A549 treated with AZD2906 at 1 μM for 4 hours (cell line): Measurements from ENCODE around the gene IL11RA. TPM values are rescaled to one million over a fixed set of nuclear protein-coding genes. Genes with fewer than 3 reads are reported as not detected.

Source experiments
- total RNA-seq: library from RNA; stranded (reverse); fragments of 200-300 nt; extraction: Qiagen RNA extraction; gene quantifications from 5 replicates; pipeline ENCODE4 v1.2.3, GENCODE V29; 2022

Gene IL11RA
- total RNA-seq: 3.9 to 6.4 TPM (median 5.6 TPM) in 5 replicates

DNA sequence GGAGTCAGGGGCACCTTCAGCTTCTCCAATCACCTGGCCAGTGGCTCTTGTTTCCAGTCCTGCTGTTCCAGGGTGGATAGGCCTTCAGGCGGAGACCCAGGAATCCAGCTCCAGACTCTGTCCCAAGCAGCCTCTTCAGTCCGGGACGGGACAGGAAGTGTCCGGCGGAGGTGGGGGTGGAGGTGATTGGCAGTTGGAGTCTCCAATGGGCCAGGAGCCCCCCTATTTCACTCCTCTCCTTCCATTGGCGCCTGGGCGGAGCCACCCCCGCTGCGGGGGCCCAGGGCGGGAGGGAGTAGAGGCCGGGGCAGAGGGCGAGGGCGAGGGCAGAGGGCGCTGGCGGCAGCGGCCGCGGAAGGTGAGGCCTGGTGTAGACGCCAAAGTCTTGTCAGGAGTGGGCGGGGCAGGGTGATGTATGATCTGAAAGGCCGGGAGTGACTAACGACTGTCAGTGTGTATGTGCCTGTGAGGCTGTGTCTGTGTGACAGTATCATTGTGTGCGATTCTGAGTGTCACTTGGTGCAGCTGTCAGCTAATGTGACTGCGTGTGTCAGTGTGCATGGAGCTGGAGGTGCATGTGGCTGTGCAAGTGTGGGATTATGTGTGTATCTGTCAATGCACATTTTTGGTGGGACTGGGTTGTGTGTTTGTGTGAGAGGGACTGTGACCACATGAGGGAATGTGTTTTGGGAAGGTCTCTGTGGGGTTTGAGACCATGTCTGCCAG lies at the start of gene IL11RA:
Gene IL11RA, plus strand, starts transcription at position 310 of the 726 bp plus-strand sequence. CDS start 3,033 bp downstream, outside the sequence.

DNA sequence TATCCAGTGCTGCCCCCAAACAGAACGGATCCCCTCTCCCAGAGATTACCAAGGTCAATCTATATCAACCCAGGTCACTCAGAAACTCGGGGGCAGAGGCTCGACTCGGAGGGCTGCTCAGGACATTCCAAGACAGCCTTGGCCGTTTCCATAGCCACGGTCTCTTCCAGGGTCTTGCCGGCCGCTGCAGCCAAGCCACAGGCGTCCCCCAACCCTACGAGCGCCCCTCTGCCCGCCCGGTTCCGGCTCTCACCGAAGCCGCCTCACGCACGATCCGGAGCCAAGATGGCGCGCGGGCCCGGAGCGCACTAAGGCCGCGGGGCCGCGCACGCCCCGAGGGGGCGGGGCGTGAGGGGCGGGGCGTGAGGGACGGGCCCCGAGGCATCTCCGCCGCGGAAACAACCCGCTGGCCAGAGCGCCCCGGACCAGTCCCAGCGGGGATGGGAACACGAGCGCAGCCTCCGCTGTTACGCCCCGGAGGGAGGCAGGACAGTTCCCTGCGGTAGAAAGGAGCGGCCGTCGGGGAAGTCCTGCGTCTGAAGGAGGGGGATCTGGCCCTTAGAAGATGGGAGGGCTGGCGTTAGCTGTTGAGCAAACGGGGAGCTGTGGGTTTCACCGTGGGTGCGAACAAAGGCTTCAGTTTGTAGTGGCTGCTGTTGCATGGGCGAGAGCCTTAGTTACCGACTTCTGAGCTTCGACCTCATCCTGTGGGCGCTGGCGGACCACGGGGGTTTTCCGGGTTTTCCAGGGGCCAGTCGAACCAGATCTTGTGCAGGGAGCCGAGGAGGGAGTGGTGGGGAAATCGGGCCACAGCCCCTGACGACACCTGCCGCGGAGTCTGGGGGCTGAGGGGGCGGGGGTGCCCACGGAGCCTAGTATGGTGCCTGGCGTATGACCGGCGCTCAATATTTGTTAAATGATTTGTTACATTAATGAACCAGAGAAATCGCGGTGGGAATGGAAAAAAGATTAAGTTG lies 39.9 kb upstream of the IL11RA start, which contains the start of gene RPP25L:
Gene RPP25L, minus strand, starts transcription at position 287 of the 977 bp plus-strand sequence. CDS start 801 bp downstream, outside the sequence.

DNA sequence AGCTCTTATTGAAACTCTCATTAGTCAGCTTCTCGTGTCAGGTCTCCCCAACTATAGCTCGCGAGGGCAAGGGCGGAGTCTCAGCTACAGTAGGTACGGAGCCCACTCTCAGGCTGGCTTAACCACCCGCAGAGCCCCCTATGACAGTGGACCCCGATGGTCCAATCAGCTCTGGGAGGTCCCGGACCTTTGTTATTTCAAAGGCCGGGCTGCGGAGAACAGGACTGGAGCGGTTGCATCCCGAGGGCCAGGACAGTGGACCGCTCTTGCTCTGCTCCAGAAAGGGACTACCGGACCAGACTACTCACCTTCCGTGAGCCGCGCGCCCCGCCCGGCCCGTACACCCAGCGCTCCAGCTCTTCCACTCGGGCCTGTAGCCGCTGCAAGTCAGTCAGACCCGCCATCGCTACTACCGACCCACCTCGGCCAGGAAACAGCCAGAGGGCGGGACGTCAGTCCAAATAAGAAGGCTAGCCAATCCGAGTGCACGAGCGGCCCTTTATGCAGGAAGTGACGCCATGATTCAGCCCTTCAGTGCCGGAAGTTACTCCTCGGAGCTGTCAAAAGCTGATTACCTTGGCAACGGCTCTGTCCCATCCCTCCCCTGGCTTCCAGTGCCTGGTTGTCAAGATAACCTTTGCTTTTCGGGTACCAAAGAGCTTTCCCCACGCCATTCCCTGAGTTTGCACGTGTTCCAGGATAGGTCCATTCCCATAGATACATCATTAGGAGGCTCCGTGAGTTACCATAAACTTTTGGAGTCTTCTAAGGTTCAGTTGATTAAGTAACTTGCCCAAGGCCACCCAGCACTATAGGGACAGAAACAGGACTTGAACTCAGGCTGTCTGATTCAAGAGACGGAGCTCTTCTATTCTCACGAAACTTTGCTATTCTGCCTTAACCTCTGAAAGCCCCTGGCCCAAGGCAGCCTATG lies 31.7 kb upstream of the IL11RA start, which contains the start of gene DCTN3:
Gene DCTN3, minus strand, starts transcription at position 435 of the 934 bp plus-strand sequence. Its CDS starts 31 bp downstream, at position 404.

DNA sequence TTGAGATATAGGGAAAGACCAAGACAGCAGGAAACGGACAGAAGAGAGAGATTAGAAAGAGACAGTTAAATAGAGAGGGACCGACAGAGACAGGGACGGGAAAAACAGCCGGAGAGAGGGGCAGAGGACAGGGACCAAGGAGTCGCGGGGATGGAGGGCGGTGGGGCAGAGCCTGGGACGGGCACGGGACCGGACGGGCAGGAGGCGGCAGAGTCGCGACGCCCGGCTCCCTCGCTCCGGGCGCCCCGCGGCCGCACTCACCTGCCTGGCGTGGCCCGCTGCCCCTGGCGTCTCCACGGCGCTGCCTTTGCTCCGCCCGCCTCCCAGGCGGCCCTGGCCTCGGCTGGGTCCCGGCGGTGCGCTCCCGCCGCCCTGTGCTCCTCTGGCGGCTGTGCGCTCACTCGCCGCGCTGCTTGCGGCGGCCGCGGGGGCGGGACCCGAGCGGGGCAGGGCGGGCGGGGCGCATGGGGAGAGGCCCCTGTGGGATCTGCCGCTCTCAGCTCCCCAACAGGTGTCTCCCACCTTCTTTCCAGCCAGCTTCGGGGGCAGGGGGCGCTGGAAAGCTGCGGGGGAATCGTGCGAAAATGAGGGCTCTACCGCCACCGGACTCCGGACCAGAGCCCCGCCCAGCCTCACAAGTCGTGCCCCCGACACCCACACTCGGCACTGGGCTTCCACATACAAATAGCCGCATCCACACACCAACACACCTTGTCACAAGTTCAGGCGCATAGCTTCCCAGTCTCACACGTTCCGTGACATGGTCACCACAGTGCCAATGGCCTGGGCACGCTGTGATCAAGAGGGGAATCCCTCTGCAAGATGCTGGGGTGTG lies 23.1 kb upstream of the IL11RA start, which contains the start of gene ARID3C:
Gene ARID3C, minus strand, starts transcription at position 411 of the 835 bp plus-strand sequence. CDS start 1,052 bp downstream, outside the sequence.

DNA sequence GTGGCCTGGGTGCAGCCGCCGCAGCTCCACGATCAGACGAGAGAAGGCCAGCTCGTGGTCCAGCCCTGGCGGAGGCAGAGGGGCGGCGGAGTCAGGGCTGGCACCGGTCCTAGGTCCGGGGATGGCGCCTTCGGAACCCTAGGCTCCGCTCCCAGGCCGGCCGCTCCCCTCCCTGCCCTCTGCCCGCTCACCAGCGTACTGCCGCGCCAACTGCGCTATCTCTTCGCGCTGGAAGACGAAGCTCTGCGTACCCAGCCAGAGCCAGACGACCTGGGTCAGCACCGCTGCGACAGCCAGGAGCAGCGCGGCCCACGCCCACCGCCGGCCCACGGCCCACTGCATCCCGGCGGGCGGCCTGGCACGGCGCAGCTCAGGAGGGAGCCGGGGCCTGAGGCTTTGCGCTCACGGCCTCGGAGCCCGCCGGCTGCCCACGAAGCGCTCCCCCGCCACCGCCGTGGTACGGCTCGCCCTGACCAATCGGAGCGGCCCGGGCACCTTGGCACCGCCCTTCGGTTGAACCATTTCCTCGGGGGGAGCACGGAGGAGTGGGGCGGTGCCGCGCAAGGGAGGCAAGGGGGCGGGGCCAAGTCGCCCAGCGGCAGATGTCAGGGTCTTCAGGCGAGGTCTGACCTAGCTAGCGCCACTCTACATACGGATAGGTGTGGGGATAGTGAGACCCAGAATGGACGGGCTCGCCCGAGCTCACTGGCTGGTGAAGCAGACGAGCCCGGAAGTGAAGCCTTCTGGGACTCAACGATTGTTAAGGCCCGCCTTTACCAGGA lies 14.4 kb upstream of the IL11RA start, which contains the start of gene SIGMAR1:
Gene SIGMAR1, minus strand, starts transcription at position 432 of the 782 bp plus-strand sequence. Its CDS starts 90 bp downstream, at position 342.

DNA sequence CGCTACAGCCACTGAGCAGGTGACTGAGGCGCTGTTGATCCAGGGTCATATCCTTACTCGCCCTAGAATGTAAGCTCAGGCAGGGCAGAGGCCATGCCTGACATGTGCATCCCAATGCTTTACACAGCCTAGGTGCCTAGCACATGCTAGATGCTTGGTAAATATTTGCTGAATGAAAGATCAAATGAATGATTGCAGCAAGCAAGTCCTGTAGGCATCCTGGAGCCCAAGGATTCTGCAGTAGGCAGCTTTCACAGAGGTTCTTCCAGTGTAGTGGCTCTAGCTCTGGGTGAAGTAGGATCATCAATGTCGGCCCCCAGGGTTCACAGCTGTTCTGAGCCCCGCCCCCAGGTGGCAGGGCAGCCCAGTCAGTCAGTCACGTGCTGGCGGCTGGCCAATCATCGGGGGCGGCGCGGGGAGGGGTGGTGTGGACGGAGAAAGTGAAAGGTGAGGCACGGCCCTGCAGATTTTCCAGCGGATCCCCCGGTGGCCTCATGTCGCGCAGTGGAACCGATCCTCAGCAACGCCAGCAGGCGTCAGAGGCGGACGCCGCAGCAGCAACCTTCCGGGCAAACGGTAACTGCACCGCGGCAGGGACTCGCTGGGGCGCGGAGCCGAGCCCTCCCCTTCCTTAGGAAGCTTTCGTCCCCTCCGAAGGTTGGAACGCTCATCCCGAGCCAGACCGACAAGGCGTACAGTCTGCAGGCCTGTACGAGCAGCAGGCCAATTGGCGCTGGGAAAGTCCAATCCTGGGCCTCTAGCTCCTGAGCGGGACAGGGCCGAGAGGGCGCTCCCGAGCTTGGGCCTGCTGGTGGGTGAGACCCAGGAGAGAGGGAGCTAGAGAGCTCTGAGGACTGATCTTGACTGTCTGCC lies 5.5 kb upstream of the IL11RA start, which contains the start of gene GALT:
Gene GALT, plus strand, starts transcription at position 465 of the 873 bp plus-strand sequence. Its CDS starts 30 bp downstream, at position 495.

DNA sequence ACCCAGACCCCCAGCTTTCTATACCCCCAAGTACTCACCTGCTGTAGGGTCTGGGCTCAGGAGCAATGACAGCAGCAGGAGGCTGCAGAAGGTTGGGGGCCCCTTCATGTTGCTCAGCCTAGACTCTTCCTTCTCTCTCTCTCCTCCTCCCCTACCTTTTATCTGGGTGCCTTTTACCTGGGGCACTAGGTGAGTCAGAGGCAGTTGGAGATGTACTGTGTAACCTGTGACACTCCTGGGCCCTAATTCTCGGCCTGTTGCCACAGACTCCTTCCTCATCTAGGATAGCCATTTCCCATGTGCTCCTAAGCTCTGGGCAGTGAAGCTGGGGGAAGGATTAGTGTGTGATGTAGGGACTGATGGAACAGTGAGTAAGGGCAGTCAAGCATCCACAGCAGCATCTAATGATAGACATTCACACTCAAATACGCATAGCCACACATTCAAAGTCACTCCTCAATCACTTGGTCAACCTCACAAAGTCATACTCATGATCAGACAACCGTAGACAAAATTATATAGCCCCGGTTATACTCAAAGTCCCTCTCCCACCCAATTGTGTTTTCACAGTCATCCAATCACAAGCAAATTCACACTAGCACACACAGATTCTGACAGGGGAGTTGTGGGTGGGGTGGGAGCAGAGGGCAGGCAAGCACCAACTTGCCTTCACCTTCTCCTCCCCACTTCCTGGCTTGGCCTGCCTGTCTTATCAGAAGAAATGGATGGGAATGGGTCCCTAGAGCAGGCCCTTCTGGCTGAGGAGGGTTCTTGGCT lies 10.7 kb downstream of the IL11RA start, which contains the start of gene CCL27:
Gene CCL27, minus strand, starts transcription at position 132 of the 777 bp plus-strand sequence. Its CDS starts 24 bp downstream, at position 108.

DNA sequence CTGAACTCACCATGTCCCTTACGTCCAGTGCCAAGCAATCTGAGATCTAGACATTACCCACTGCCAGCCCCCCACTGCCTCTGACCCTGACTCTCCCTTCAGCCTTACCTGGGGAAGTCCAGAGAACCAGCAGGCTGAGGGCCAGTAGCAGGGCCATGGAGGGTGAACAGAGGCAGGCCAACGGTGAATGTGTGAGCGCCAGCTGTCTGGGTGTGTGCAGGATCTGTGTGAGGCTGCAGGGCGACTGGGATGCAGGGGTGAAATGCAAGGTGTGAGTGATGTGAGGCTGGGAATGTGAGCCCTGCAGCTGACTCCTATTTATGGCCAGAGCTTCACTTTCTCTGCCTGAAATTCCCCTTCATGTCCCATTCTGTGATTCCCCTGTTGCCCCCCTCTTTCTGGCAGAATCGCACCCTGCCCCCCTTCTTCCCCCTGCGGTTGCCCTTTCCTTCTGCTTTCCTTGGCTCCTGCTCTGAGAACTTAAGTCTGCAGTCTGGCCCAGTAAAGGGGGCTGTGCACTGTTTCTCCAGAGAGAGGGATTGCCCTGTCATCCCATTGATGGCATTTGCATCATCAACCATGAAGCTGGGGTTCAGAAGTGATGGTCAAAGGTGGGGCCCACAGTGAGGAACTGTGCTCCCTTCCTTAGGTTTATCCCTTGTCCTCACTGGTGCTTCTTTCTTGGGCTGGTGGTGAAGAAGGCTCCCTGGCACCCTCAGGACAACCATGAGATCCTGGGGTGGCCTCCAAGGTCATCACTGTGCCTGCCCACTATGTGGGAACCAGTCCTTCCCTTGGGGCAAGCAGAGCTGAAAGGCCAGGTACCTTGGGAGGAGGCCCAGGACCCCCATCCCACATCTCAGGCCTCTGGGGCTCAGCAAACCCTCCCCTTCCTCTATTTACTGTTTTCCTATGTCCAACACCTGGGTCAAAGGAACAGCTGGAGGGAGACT lies 39.3 kb downstream of the IL11RA start, which contains the start of gene CCL19:
Gene CCL19, minus strand, starts transcription at position 294 of the 953 bp plus-strand sequence. Its CDS starts 137 bp downstream, at position 157.

DNA sequence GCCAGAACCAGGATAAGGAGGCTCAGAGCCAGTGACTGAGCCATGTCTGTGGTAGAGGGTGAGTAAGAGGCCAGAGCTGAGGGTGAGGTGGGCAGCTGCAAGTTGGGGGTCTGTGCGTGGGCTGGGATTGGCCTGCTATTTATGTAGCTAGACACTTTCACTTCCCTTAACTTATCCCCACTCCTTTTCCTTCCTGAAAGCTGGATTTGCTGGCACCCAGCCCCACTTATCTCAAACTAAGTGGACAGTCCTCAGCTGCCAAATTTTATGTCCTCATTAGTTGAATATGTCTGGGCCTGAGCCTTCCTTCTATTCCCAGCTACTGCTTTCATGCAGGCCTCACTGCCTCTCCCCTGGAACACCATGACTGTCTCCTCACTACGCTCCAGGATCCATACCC lies 58.0 kb downstream of the IL11RA start, which contains the start of gene CCL21:
Gene CCL21, minus strand, starts transcription at position 114 of the 400 bp plus-strand sequence. Its CDS starts 70 bp downstream, at position 44.

Other genes starting within 250 kb of the IL11RA start
- 15.0 to 18.1 TPM (median 16.0 TPM) in 5 replicates for gene FAM219A, start 193.6 kb upstream of the IL11RA start, total RNA-seq
- 0.10 to 0.51 TPM (median 0.18 TPM) in 5 replicates for gene DNAI1, start 193.4 kb upstream of the IL11RA start, total RNA-seq
- gene ENHO, start 129.2 kb upstream of the IL11RA start, total RNA-seq: 0.94 to 2.8 TPM (median 2.0 TPM) in 5 replicates
- gene CNTFR, start 62.5 kb upstream of the IL11RA start, total RNA-seq: 0.06 to 0.14 TPM (median 0.12 TPM) in 5 replicates
- 39.5 to 48.6 TPM (median 45.9 TPM) in 5 replicates for gene RPP25L, start 40.1 kb upstream of the IL11RA start, total RNA-seq
- gene DCTN3, start 31.7 kb upstream of the IL11RA start, total RNA-seq: 102 to 113 TPM (median 108 TPM) in 5 replicates
- gene ARID3C, start 23.1 kb upstream of the IL11RA start, total RNA-seq: 0.11 to 0.32 TPM (median 0.17 TPM) in 5 replicates
- gene SIGMAR1, start 14.4 kb upstream of the IL11RA start, total RNA-seq: 155 to 203 TPM (median 193 TPM) in 5 replicates
- 12.8 to 18.9 TPM (median 17.6 TPM) in 5 replicates for gene GALT, start 5.5 kb upstream of the IL11RA start, total RNA-seq
- gene CCL27, start 10.5 kb downstream of the IL11RA start, total RNA-seq: 0.14 to 0.33 TPM (median 0.24 TPM) in 4 of 5 replicates, not detected in the other
- not detected in 5 replicates for gene CCL19, start 39.1 kb downstream of the IL11RA start, total RNA-seq
- not detected in 5 replicates for gene CCL21, start 58.0 kb downstream of the IL11RA start, total RNA-seq